Endothelial cell (in vitro differentiated cells): ENCODE data around the gene PTPN11. TPM values are rescaled to one million over a fixed set of nuclear protein-coding genes. Genes with fewer than 3 reads are reported as not detected.

ENCODE experiments used
- DNase-seq: peaks from one replicate; pipeline ENCODE4 v3.0.0; 2021; ENCODE audit warnings: low spot score
- H3K27ac Mint-ChIP-seq: one replicate; pipeline ENCODE4 v1.8.0; 2021; ENCODE audit warnings: mixed read lengths, inconsistent platforms; ENCODE audit not compliant: unreplicated experiment
- H3K27me3 Mint-ChIP-seq: one replicate; pipeline ENCODE4 v1.8.0; 2021; ENCODE audit warnings: mild to moderate bottlenecking, moderate library complexity, mixed read lengths, inconsistent platforms; ENCODE audit not compliant: unreplicated experiment
- H3K36me3 Mint-ChIP-seq: one replicate; pipeline ENCODE4 v1.8.0; 2021; ENCODE audit warnings: mild to moderate bottlenecking, low read depth, mixed read lengths, inconsistent platforms; ENCODE audit not compliant: unreplicated experiment
- H3K4me1 Mint-ChIP-seq: one replicate; pipeline ENCODE4 v1.8.0; 2021; ENCODE audit warnings: mild to moderate bottlenecking, mixed read lengths, inconsistent platforms; ENCODE audit not compliant: unreplicated experiment
- H3K4me3 Mint-ChIP-seq: one replicate; pipeline ENCODE4 v1.8.0; 2021; ENCODE audit warnings: mild to moderate bottlenecking, mixed read lengths, inconsistent platforms; ENCODE audit not compliant: unreplicated experiment
- H3K9me3 Mint-ChIP-seq: one replicate; pipeline ENCODE4 v1.8.0; 2021; ENCODE audit warnings: mixed read lengths, inconsistent platforms; ENCODE audit not compliant: unreplicated experiment
- CTCF ChIP-seq: fragments of 200-600 bp; sonication (generic); IDR thresholded peaks from one replicate; pipeline ENCODE4 v1.5.0; 2021; ENCODE audit warnings: antibody characterized with exemption; ENCODE audit not compliant: unreplicated experiment
- total RNA-seq: library from RNA; stranded (reverse); fragmentation: NEBNext Ultra II Directional; extraction: Animal tissue kit (Norgen Biotek cat#: 25700); gene quantifications from one replicate; pipeline ENCODE4 v1.2.1, GENCODE V29; 2021; ENCODE audit not compliant: unreplicated experiment

PTPN11 gene
- total RNA-seq, 1 donor from 2014 or later = 97.8 TPM

GRCh38 chr12:112464605-112465004 lies 45.9 kb downstream of the PTPN11 start:
- no peaks in the 10 kb centered on the region for H3K9me3 Mint-ChIP-seq
- H3K4me1 Mint-ChIP-seq = no peaks in the 10 kb centered on the region
- TF ChIP-seq CTCF = no peak

GRCh38 chr12:112466011-112466422 lies 47.3 kb downstream of the PTPN11 start:
- H3K9me3 Mint-ChIP-seq = no peaks in the 10 kb centered on the region
- no peaks in the 10 kb centered on the region for H3K4me1 Mint-ChIP-seq
- no peak for DNase-seq
- TF ChIP-seq CTCF = no peak
- peaks cover 12% of the 10 kb centered on the region for H3K36me3 Mint-ChIP-seq
- no peak overlapping the region for H3K27ac Mint-ChIP-seq
- H3K27me3 Mint-ChIP-seq = peaks cover 2% of the 10 kb centered on the region
- no peak overlapping the region for H3K4me3 Mint-ChIP-seq

More at GRCh38 chr12:112464605-112465004, 45.9 kb downstream of the PTPN11 start:
- Mint-ChIP-seq H3K27ac (no peak overlapping the region), H3K4me3 (no peak overlapping the region), H3K27me3 (peaks cover 2% of the 10 kb centered on the region), H3K36me3 (peaks cover 16% of the 10 kb centered on the region)
- DNase-seq = no peak

GRCh38 chr12:112466835-112467234 lies 48.1 kb downstream of the PTPN11 start:
- peak overlapping the region; percentile 64 for H3K27ac Mint-ChIP-seq
- H3K4me1 Mint-ChIP-seq = no peaks in the 10 kb centered on the region
- H3K27me3 Mint-ChIP-seq = peaks cover 2% of the 10 kb centered on the region
- peaks cover 10% of the 10 kb centered on the region for H3K36me3 Mint-ChIP-seq
- no peak for DNase-seq
- no peak for TF ChIP-seq CTCF
- H3K9me3 Mint-ChIP-seq = no peaks in the 10 kb centered on the region
- H3K4me3 Mint-ChIP-seq = no peak overlapping the region

- peak overlapping the region; percentile 54 for H3K27ac Mint-ChIP-seq
- no peak for TF ChIP-seq CTCF
- H3K27me3 Mint-ChIP-seq = peaks cover 2% of the 10 kb centered on the region
- H3K36me3 Mint-ChIP-seq = peaks cover 16% of the 10 kb centered on the region
- no peaks in the 10 kb centered on the region for H3K4me1 Mint-ChIP-seq
- H3K9me3 Mint-ChIP-seq = no peaks in the 10 kb centered on the region
- DNase-seq = no peak
- no peak overlapping the region for H3K4me3 Mint-ChIP-seq
Measured at GRCh38 chr12:112468046-112468445, 49.3 kb downstream of the PTPN11 start.

GRCh38 chr12:112473056-112473455 lies 54.3 kb downstream of the PTPN11 start:
- Mint-ChIP-seq H3K4me3 (no peak overlapping the region), H3K36me3 (peaks cover 31% of the 10 kb centered on the region), H3K9me3 (no peaks in the 10 kb centered on the region), H3K27ac (no peak overlapping the region), H3K4me1 (peaks cover 4% of the 10 kb centered on the region), H3K27me3 (peaks cover under 1% of the 10 kb centered on the region)
- DNase-seq = no peak
- TF ChIP-seq CTCF = peak; percentile 46
